CD14-positive monocyte (primary cell): ENCODE measurements around the gene ARHGEF18. TPM values are rescaled to one million over a fixed set of nuclear protein-coding genes. Genes with fewer than 3 reads are reported as not detected.

Experiments
- DNase-seq, 3 donors: peaks; one replicate each; pipeline ENCODE4 v3.0.0-alpha.2; 2011 to 2022
- H2AFZ ChIP-seq: 2 replicates; pipeline ENCODE4 v1.6.0; 2012; ENCODE audit warnings: mild to moderate bottlenecking, low read depth, low read length, inconsistent platforms; ENCODE audit not compliant: insufficient read depth, poor library complexity, severe bottlenecking
- H3K27ac ChIP-seq, 2 donors: 1 replicate in 1 of 2; 2 replicates in 1 of 2; pipeline ENCODE4 v1.5.1; 2012 to 2013; ENCODE audit warnings: low read length in 2 of 2, control low read depth in 1 of 2, inconsistent platforms in 1 of 2, low read depth in 1 of 2, mild to moderate bottlenecking in 1 of 2
- H3K27me3 ChIP-seq, 2 donors: one replicate each; pipeline versions ENCODE4 v1.6.0 to v1.6.1; 2011 to 2013; ENCODE audit warnings: low read length in 2 of 2; ENCODE audit not compliant: control insufficient read depth in 2 of 2, insufficient read depth in 2 of 2
- H3K36me3 ChIP-seq, 2 donors: replicated peaks in 1 of 2; 1 replicate in 1 of 2; 2 replicates in 1 of 2; pipeline versions ENCODE4 v1.5.1 to v1.6.1; 2012 to 2013; ENCODE audit warnings: low read length in 2 of 2, control low read depth in 1 of 2, inconsistent platforms in 1 of 2, mild to moderate bottlenecking in 1 of 2; ENCODE audit not compliant: insufficient read depth in 2 of 2, control insufficient read depth in 1 of 2
- H3K4me1 ChIP-seq, 2 donors: 1 replicate in 1 of 2; 2 replicates in 1 of 2; pipeline versions ENCODE4 v1.5.1 to v1.6.1; 2012 to 2013; ENCODE audit warnings: low read length in 2 of 2, control low read depth in 1 of 2, inconsistent platforms in 1 of 2, mild to moderate bottlenecking in 1 of 2, moderate library complexity in 1 of 2; ENCODE audit not compliant: insufficient read depth in 2 of 2, control insufficient read depth in 1 of 2
- H3K4me2 ChIP-seq: replicated peaks from 2 replicates; pipeline ENCODE3; 2012; ENCODE audit warnings: low read length, moderate library complexity, mild to moderate bottlenecking; ENCODE audit not compliant: poor library complexity, severe bottlenecking; ENCODE audit errors: extremely low read depth
- H3K4me3 ChIP-seq, 3 experiments: fragments of 200-600 bp in 1 of 3; sonication (generic) in 1 of 3; replicated peaks in 1 of 3; 1 replicate in 2 of 3; 2 replicates in 1 of 3; pipeline ENCODE4 v1.5.1; 2011 to 2013; ENCODE audit warnings: low read length in 3 of 3, mild to moderate bottlenecking in 3 of 3, control low read depth in 2 of 3, low read depth in 2 of 3, inconsistent platforms in 1 of 3, moderate library complexity in 1 of 3
- H3K79me2 ChIP-seq: 2 replicates; pipeline ENCODE4 v1.6.0; 2012; ENCODE audit warnings: mild to moderate bottlenecking, control low read depth, inconsistent platforms, low read length, moderate library complexity; ENCODE audit not compliant: insufficient read depth
- H3K9ac ChIP-seq: 2 replicates; pipeline ENCODE4 v1.6.0; 2017; ENCODE audit warnings: low read length, mild to moderate bottlenecking; ENCODE audit not compliant: insufficient read depth, poor library complexity, severe bottlenecking
- H3K9me3 ChIP-seq, 2 donors: replicated peaks in 1 of 2; 1 replicate in 1 of 2; 2 replicates in 1 of 2; pipeline versions ENCODE4 v1.5.1 to v1.6.1; 2012 to 2013; ENCODE audit warnings: low read length in 2 of 2, control low read depth in 1 of 2; ENCODE audit not compliant: control insufficient read depth in 1 of 2, insufficient read depth in 1 of 2
- H4K20me1 ChIP-seq: 2 replicates; pipeline ENCODE4 v1.6.0; 2012; ENCODE audit warnings: mild to moderate bottlenecking, low read length, control low read depth, moderate library complexity; ENCODE audit not compliant: insufficient read depth
- H3K27ac Mint-ChIP-seq, 7 donors: one replicate each; pipeline ENCODE4 v1.8.0; 2020; ENCODE audit warnings: mild to moderate bottlenecking in 7 of 7, mixed read lengths in 7 of 7, moderate library complexity in 6 of 7, inconsistent platforms in 2 of 7
- H3K27me3 Mint-ChIP-seq, 3 donors: one replicate each; pipeline ENCODE4 v1.8.0; 2021 to 2022; ENCODE audit warnings: low read depth in 3 of 3, mild to moderate bottlenecking in 3 of 3, mixed read lengths in 3 of 3, moderate library complexity in 3 of 3, inconsistent platforms in 1 of 3
- H3K36me3 Mint-ChIP-seq, 2 donors: one replicate each; pipeline ENCODE4 v1.8.0; 2020; ENCODE audit warnings: mixed read lengths in 2 of 2, inconsistent platforms in 1 of 2, mild to moderate bottlenecking in 1 of 2
- H3K4me1 Mint-ChIP-seq: one replicate; pipeline ENCODE4 v1.8.0; 2020; ENCODE audit warnings: mild to moderate bottlenecking, mixed read lengths
- H3K4me3 Mint-ChIP-seq, 2 donors: one replicate each; pipeline ENCODE4 v1.8.0; 2020; ENCODE audit warnings: mild to moderate bottlenecking in 2 of 2, mixed read lengths in 2 of 2, moderate library complexity in 1 of 2
- H3K9me3 Mint-ChIP-seq, 7 donors: one replicate each; pipeline ENCODE4 v1.8.0; 2020 to 2022; ENCODE audit warnings: mixed read lengths in 7 of 7, mild to moderate bottlenecking in 6 of 7, moderate library complexity in 6 of 7, inconsistent platforms in 2 of 7
- CTCF ChIP-seq: fragments of 200-600 bp; IDR thresholded peaks from one replicate; pipeline ENCODE4 v1.8.0; 2022; ENCODE audit warnings: antibody characterized with exemption, mild to moderate bottlenecking
- WGBS: methylation state at CpG from one replicate; pipeline ENCODE4 v1.1.5; 2013; ENCODE audit warnings: missing lambda C conversion rate; ENCODE audit not compliant: insufficient coverage; 5-methylcytosine and 5-hydroxymethylcytosine counted together
- intact Hi-C, 2 donors: fragments of 100-400 bp; cut with micrococcal nuclease; formaldehyde crosslinking; loops; one replicate each; pipeline versions ENCODE4 v1.15.0 to v1.15.1; 2023
- polyA plus RNA-seq, 3 donors: library from polyadenylated mRNA; depleted of rRNA in 1 of 3; unstranded in 2 of 3; stranded (reverse) in 1 of 3; fragments of 300-500 nt in 2 of 3; fragments of >200 nt in 1 of 3; fragmentation: Illumina TruSeq in 2 of 3; gene quantifications; 1 replicate in 2 of 3; 2 replicates in 1 of 3; pipeline ENCODE4 v1.2.3, GENCODE V29; 2012 to 2021

Gene ARHGEF18
- polyA plus RNA-seq, 3 donors, result 0.46 to 18.9 (median 0.87) TPM

- no peak for DNase-seq
- H3K79me2 ChIP-seq, result peaks cover 85% of the 10 kb centered on the region
- H3K4me1 ChIP-seq, result peaks cover 38 to 50% of the 10 kb centered on the region in 2 donors
- intact Hi-C loops, result no loop called here
- Mint-ChIP-seq H3K4me1 (peaks cover 64% of the 10 kb centered on the region), H3K27ac (peak overlapping the region in 4 of 7 donors; percentile 35 to 96 (median 42)), H3K4me3 (no peak overlapping the region), H3K27me3 (peaks cover 0 to 1% (median 0%) of the 10 kb centered on the region in 3 donors), H3K36me3 (peaks cover 28 to 40% of the 10 kb centered on the region in 2 donors), H3K9me3 (peaks cover 6 to 17% (median 13%) of the 10 kb centered on the region in 7 donors)
- no peaks in the 10 kb centered on the region for H3K27me3 ChIP-seq
- no peak for TF ChIP-seq CTCF
- peaks cover 19 to 31% of the 10 kb centered on the region in 2 donors for H3K36me3 ChIP-seq
- H3K27ac ChIP-seq, result peak overlapping the region in 1 of 2 donors; percentile 40
- peaks cover 6 to 10% of the 10 kb centered on the region in 2 donors for H3K9me3 ChIP-seq
- 100% methylated on average over 1 of the region's 1 CpG for WGBS
- H3K9ac ChIP-seq, result no peak overlapping the region
- peaks cover 50% of the 10 kb centered on the region for H4K20me1 ChIP-seq
- H3K4me2 ChIP-seq, result no peak overlapping the region
- no peak overlapping the region for H2AFZ ChIP-seq
- peak overlapping the region in 1 of 3 experiments; percentile 4 for H3K4me3 ChIP-seq
Observed at GRCh38 chr19:7351861-7352260, 3.1 kb downstream of the ARHGEF18 start.

- H3K79me2 ChIP-seq, result peaks cover 99% of the 10 kb centered on the region
- H3K36me3 ChIP-seq, result peaks cover 30 to 65% of the 10 kb centered on the region in 2 donors
- no peak overlapping the region for H3K4me2 ChIP-seq
- DNase-seq, result no peak
- no peak for TF ChIP-seq CTCF
- peaks cover 85% of the 10 kb centered on the region for H4K20me1 ChIP-seq
- peaks cover 6 to 10% of the 10 kb centered on the region in 2 donors for H3K9me3 ChIP-seq
- H3K4me1 ChIP-seq, result peaks cover 19 to 21% of the 10 kb centered on the region in 2 donors
- H3K27me3 ChIP-seq, result no peaks in the 10 kb centered on the region
- no peak overlapping the region for H3K4me3 ChIP-seq
- H3K27ac ChIP-seq, result peak overlapping the region in 1 of 2 donors; percentile 29
- H3K9me3 Mint-ChIP-seq, result peaks cover 12 to 17% (median 13%) of the 10 kb centered on the region in 7 donors
- H3K27ac Mint-ChIP-seq, result peak overlapping the region in 2 of 7 donors; percentile 59 to 89
- no peak overlapping the region for H2AFZ ChIP-seq
- H3K27me3 Mint-ChIP-seq, result no peaks in the 10 kb centered on the region
- H3K9ac ChIP-seq, result no peak overlapping the region
- intact Hi-C loops, result no loop called here
- no peak overlapping the region for H3K4me3 Mint-ChIP-seq
- peaks cover 68% of the 10 kb centered on the region for H3K4me1 Mint-ChIP-seq
- peaks cover 48 to 67% of the 10 kb centered on the region in 2 donors for H3K36me3 Mint-ChIP-seq
- 93% methylated on average over 10 of the region's 13 CpGs for WGBS
Observed at GRCh38 chr19:7355151-7355820, 6.5 kb downstream of the ARHGEF18 start.
